ENCODE results near the gene ERF.

The ERF gene

DNA sequence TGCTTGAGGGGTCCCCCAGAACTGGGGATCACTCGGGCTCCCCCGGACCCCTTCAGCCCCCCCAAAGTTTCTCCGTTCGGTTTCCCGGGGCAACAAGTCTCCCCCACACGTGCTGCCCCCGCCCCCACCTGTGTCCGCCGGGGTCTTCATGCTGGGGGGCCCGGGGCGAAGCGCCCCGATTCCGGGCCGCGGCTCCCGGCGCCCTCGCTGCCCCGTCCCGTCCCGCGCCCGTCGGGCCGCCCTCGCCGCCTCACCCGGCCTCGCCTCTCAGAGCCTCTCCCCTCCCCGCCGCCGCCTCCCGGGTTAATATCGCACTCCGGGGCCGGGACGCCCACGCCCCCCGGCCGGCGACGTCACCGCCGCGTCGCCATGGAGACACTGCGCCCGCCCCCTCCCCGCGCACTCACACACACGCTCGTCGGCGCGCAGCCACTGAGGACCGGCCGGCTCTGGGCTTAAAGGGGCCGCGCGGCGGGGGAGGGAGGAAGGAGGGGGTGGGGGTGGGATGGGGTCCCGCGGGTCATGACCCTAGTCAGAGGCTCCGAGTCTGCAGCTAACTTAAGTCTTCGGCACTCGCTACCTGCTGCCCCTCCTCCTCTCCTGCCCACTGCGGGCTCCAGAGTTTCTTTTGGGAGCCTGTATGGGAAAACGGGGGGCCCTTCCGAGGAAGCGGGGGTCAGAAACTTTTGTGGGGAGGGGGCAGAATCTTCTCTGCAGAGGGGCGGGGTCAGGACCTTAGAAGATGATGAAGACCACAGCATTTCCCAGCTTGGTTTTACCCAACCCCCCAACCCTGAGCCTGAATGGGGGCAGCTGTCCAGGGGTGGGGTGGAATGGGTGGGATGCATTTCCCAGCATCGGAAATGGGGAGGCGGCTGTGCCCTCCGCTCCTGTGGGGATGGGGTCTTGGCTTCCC is at the start of gene ERF:
TSS of gene ERF (minus strand) at position 279 of the 916 bp plus-strand sequence. CDS start at position 150, 129 bp downstream.
- Histone ChIP-seq H3K4me3 (ENCODE audit: low read length) (peak within 1 kb of the TSS; percentile 88), H3K27me3 (ENCODE audit: insufficient read depth, low read length) (peaks cover 14% of the 10 kb centered on the region; the same call in 1 of the 2 replicates), H3K9ac (ENCODE audit: low read depth, low read length) (peak within 1 kb of the TSS; percentile 94), H3K9me3 (ENCODE audit: insufficient read depth, low read depth, low read length) (no peaks in the 10 kb centered on the region), H3K36me3 (ENCODE audit: insufficient read depth, low read depth, low read length) (peaks cover 4% of the 10 kb centered on the region; the same call in 1 of the 2 replicates), H3K27ac (ENCODE audit: low read length) (peak within 1 kb of the TSS; percentile 95), H3K4me1 (ENCODE audit: insufficient read depth, low read length) (peaks cover 6% of the 10 kb centered on the region; the same call in 1 of the 2 replicates)

DNA sequence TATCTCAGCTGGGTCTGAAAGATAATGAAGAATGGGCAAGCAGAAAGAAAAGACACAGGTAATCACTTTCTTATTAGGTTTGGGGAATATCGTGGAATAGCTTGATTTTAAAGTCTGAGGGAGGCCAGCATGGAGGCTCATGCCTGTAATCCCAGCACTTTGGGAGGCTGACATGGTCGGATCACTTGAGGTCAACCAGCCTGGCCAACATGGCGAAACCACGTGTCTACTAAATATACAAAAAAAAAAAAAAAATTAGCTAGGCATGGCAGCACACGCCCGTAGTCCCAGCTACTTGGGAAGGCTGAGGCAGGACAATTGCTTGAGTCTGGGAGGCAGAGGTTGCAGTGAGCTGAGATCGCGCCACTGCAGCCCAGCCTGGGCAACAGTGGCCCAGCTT is 48.9 kb upstream of the ERF start:
- Histone ChIP-seq H3K4me3 (ENCODE audit: low read length) (no peak overlapping the region), H3K4me1 (ENCODE audit: insufficient read depth, low read length) (peaks cover 7% of the 10 kb centered on the region; the same call in 1 of the 2 replicates), H3K27me3 (ENCODE audit: insufficient read depth, low read length) (no peaks in the 10 kb centered on the region), H3K9ac (ENCODE audit: low read depth, low read length) (no peak overlapping the region; the same call in 1 of the 2 replicates), H3K27ac (ENCODE audit: low read length) (no peak overlapping the region), H3K9me3 (ENCODE audit: insufficient read depth, low read depth, low read length) (no peaks in the 10 kb centered on the region), H3K36me3 (ENCODE audit: insufficient read depth, low read depth, low read length) (peaks cover 8% of the 10 kb centered on the region)

- no peak overlapping the region for H3K27ac ChIP-seq (ENCODE audit: low read length)
- no peaks in the 10 kb centered on the region for H3K27me3 ChIP-seq (ENCODE audit: insufficient read depth, low read length)
- H3K4me1 ChIP-seq (ENCODE audit: insufficient read depth, low read length), result peaks cover 7% of the 10 kb centered on the region; the same call in 1 of the 2 replicates
- H3K9ac ChIP-seq (ENCODE audit: low read depth, low read length), result peak overlapping the region; percentile 93; the same call in 1 of the 2 replicates
- peaks cover 11% of the 10 kb centered on the region for H3K36me3 ChIP-seq (ENCODE audit: insufficient read depth, low read depth, low read length)
- no peaks in the 10 kb centered on the region for H3K9me3 ChIP-seq (ENCODE audit: insufficient read depth, low read depth, low read length)
- peak overlapping the region; percentile 56; the same call in 1 of the 2 replicates for H3K4me3 ChIP-seq (ENCODE audit: low read length)
Measured at GRCh38 chr19:42303101-42303464, 48.2 kb upstream of the ERF start.

GRCh38 chr19:42301646-42302203 is 46.8 kb upstream of the ERF start, which contains the start of gene PRR19:
Gene PRR19 (plus strand): TSS chr19:42302132. CDS start chr19:42309585, 7,453 bp downstream.
- Histone ChIP-seq H3K4me3 (ENCODE audit: low read length) (peak within 1 kb of the TSS; percentile 75), H3K4me1 (ENCODE audit: insufficient read depth, low read length) (peaks cover 7% of the 10 kb centered on the region; the same call in 1 of the 2 replicates), H3K36me3 (ENCODE audit: insufficient read depth, low read depth, low read length) (peaks cover 16% of the 10 kb centered on the region), H3K27me3 (ENCODE audit: insufficient read depth, low read length) (no peaks in the 10 kb centered on the region), H3K9me3 (ENCODE audit: insufficient read depth, low read depth, low read length) (no peaks in the 10 kb centered on the region), H3K27ac (ENCODE audit: low read length) (peak within 1 kb of the TSS; percentile 92), H3K9ac (ENCODE audit: low read depth, low read length) (peak within 1 kb of the TSS; percentile 93)

- Histone ChIP-seq H3K4me3 (ENCODE audit: low read length) (no peak overlapping the region), H3K9me3 (ENCODE audit: insufficient read depth, low read depth, low read length) (no peaks in the 10 kb centered on the region), H3K27me3 (ENCODE audit: insufficient read depth, low read length) (no peaks in the 10 kb centered on the region), H3K9ac (ENCODE audit: low read depth, low read length) (no peak overlapping the region), H3K4me1 (ENCODE audit: insufficient read depth, low read length) (no peaks in the 10 kb centered on the region), H3K36me3 (ENCODE audit: insufficient read depth, low read depth, low read length) (peaks cover 44% of the 10 kb centered on the region), H3K27ac (ENCODE audit: low read length) (no peak overlapping the region)
Measured at GRCh38 chr19:42297039-42297438, 42.1 kb upstream of the ERF start.

- Histone ChIP-seq H3K4me3 (ENCODE audit: low read length) (no peak overlapping the region), H3K27me3 (ENCODE audit: insufficient read depth, low read length) (no peaks in the 10 kb centered on the region), H3K4me1 (ENCODE audit: insufficient read depth, low read length) (no peaks in the 10 kb centered on the region), H3K27ac (ENCODE audit: low read length) (no peak overlapping the region), H3K36me3 (ENCODE audit: insufficient read depth, low read depth, low read length) (peaks cover 52% of the 10 kb centered on the region), H3K9me3 (ENCODE audit: insufficient read depth, low read depth, low read length) (no peaks in the 10 kb centered on the region), H3K9ac (ENCODE audit: low read depth, low read length) (no peak overlapping the region)
Measured at GRCh38 chr19:42295831-42296525, 41.0 kb upstream of the ERF start.

GRCh38 chr19:42295342-42295741 is 40.4 kb upstream of the ERF start:
- no peaks in the 10 kb centered on the region for H3K9me3 ChIP-seq (ENCODE audit: insufficient read depth, low read depth, low read length)
- peaks cover 58% of the 10 kb centered on the region for H3K36me3 ChIP-seq (ENCODE audit: insufficient read depth, low read depth, low read length)
- H3K27me3 ChIP-seq (ENCODE audit: insufficient read depth, low read length), result no peaks in the 10 kb centered on the region
- no peak overlapping the region for H3K27ac ChIP-seq (ENCODE audit: low read length)
- no peak overlapping the region for H3K9ac ChIP-seq (ENCODE audit: low read depth, low read length)
- H3K4me1 ChIP-seq (ENCODE audit: insufficient read depth, low read length), result no peaks in the 10 kb centered on the region
- no peak overlapping the region for H3K4me3 ChIP-seq (ENCODE audit: low read length)

DNA sequence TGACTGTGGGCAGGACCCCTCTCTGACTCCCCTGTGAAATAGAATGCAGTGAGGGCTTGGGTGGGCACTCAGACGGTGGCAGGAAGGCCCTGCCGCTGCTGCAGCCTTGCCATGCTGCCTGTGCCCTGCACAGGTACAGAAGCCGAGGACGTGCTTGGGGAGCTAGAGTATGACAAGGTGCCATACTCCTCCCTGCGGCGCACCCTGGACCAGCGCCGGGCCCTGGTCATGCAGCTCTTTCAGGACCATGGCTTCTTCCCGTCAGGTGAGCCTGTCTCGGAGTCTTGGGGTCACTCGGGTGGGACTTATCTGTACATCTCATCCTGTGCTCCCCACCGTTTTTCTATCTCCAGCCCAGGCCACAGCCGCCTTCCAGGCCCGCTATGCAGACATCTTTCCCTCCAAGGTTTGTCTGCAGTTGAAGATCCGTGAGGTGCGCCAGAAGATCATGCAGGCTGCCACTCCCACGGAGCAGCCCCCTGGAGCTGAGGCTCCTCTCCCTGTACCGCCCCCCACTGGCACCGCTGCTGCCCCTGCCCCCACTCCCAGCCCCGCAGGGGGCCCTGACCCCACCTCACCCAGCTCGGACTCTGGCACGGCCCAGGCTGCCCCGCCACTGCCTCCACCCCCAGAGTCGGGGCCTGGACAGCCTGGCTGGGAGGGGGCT is 39.7 kb upstream of the ERF start:
- no peaks in the 10 kb centered on the region for H3K4me1 ChIP-seq (ENCODE audit: insufficient read depth, low read length)
- H3K27ac ChIP-seq (ENCODE audit: low read length), result no peak overlapping the region
- H3K27me3 ChIP-seq (ENCODE audit: insufficient read depth, low read length), result no peaks in the 10 kb centered on the region
- no peak overlapping the region for H3K9ac ChIP-seq (ENCODE audit: low read depth, low read length)
- H3K9me3 ChIP-seq (ENCODE audit: insufficient read depth, low read depth, low read length), result no peaks in the 10 kb centered on the region
- H3K36me3 ChIP-seq (ENCODE audit: insufficient read depth, low read depth, low read length), result peaks cover 59% of the 10 kb centered on the region
- no peak overlapping the region for H3K4me3 ChIP-seq (ENCODE audit: low read length)

- peaks cover 64% of the 10 kb centered on the region for H3K36me3 ChIP-seq (ENCODE audit: insufficient read depth, low read depth, low read length)
Measured at GRCh38 chr19:42293948-42294347, 39.0 kb upstream of the ERF start.

GRCh38 chr19:42293540-42293939 is 38.6 kb upstream of the ERF start:
- H3K27ac ChIP-seq (ENCODE audit: low read length), result no peak overlapping the region
- H3K9me3 ChIP-seq (ENCODE audit: insufficient read depth, low read depth, low read length), result no peaks in the 10 kb centered on the region
- H3K4me1 ChIP-seq (ENCODE audit: insufficient read depth, low read length), result no peaks in the 10 kb centered on the region
- H3K9ac ChIP-seq (ENCODE audit: low read depth, low read length), result no peak overlapping the region
- H3K27me3 ChIP-seq (ENCODE audit: insufficient read depth, low read length), result no peaks in the 10 kb centered on the region
- H3K36me3 ChIP-seq (ENCODE audit: insufficient read depth, low read depth, low read length), result peaks cover 67% of the 10 kb centered on the region
- no peak overlapping the region for H3K4me3 ChIP-seq (ENCODE audit: low read length)

More at GRCh38 chr19:42293948-42294347, 39.0 kb upstream of the ERF start:
- Histone ChIP-seq H3K9ac (ENCODE audit: low read depth, low read length) (no peak overlapping the region), H3K27me3 (ENCODE audit: insufficient read depth, low read length) (no peaks in the 10 kb centered on the region), H3K9me3 (ENCODE audit: insufficient read depth, low read depth, low read length) (no peaks in the 10 kb centered on the region), H3K4me3 (ENCODE audit: low read length) (no peak overlapping the region), H3K27ac (ENCODE audit: low read length) (no peak overlapping the region), H3K4me1 (ENCODE audit: insufficient read depth, low read length) (no peaks in the 10 kb centered on the region)

DNA sequence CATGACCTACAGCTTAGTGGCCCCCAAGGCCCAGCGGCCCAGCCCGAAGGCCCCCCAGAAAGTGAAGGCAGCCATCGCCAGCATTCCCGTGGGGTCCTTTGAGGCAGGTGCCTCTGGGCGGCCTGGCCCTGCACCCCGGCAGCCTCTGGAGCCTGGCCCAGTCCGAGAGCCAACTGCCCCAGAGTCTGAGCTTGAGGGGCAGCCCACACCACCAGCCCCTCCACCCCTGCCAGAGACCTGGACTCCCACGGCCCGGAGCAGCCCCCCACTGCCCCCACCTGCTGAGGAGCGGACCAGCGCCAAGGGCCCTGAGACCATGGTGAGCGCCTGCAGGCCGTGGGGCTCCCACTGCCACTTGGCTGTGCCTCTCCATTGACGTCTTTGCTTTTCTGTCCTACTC is 38.0 kb upstream of the ERF start:
- H3K9ac ChIP-seq (ENCODE audit: low read depth, low read length), result no peak overlapping the region
- no peaks in the 10 kb centered on the region for H3K4me1 ChIP-seq (ENCODE audit: insufficient read depth, low read length)
- peaks cover 71% of the 10 kb centered on the region for H3K36me3 ChIP-seq (ENCODE audit: insufficient read depth, low read depth, low read length)
- H3K4me3 ChIP-seq (ENCODE audit: low read length), result no peak overlapping the region
- H3K9me3 ChIP-seq (ENCODE audit: insufficient read depth, low read depth, low read length), result no peaks in the 10 kb centered on the region
- no peak overlapping the region for H3K27ac ChIP-seq (ENCODE audit: low read length)
- H3K27me3 ChIP-seq (ENCODE audit: insufficient read depth, low read length), result no peaks in the 10 kb centered on the region
